GM12891 (cell line): ENCODE data around the gene ZNF556.

Experiments
- POLR2A ChIP-seq: IDR thresholded peaks from 2 replicates; pipeline ENCODE4 v1.6.1; 2011; ENCODE audit warnings: low read depth, low read length, control low read depth
- TAF1 ChIP-seq: IDR thresholded peaks from 2 replicates; pipeline ENCODE4 v1.6.1; 2011; ENCODE audit warnings: low read depth, low read length, control low read depth

GRCh38 chr19:2853015-2853606 lies 14.0 kb upstream of the ZNF556 start:
- TF ChIP-seq POLR2A (no peak), TAF1 (no peak)
